ENCODE results near the gene DVL1.

DVL1 gene

DNA sequence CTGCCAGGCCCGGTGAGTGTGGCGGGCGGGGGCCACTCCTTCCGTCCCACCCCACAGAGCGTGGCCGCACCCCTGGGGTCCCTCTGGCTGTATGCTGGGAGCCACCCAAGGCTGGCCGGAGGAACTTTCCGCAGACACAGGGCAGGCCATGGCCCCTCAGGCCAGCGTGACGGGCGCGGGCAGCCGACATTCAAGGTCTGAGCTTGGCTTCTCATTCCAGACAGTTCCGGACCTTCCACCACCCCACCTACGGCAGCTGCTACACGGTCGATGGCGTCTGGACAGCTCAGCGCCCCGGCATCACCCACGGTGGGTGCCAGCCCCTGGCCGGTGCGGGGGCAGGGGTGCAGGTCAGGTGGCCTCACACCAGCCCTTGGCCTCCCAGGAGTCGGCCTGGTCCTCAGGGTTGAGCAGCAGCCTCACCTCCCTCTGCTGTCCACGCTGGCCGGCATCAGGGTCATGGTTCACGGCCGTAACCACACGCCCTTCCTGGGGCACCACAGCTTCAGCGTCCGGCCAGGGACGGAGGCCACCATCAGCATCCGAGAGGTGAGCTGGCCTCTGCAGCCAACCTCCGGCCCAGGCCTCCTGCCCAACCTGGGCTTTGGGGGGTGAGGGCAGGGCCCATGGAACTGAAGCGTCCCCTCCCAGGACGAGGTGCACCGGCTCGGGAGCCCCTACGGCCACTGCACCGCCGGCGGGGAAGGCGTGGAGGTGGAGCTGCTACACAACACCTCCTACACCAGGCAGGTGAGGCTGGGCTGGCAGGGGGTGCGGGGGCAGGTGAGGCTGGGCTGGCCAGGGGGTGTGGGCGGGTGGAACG, 61.7 kb downstream of the DVL1 start:
- no peak overlapping the region for H2BK120ac ChIP-seq (ENCODE audit: low read depth, low read length)
- no peak overlapping the region for H3K27ac ChIP-seq (ENCODE audit: low read depth, low read length)
- H3K79me2 ChIP-seq (ENCODE audit: control insufficient read depth, insufficient read depth, low read length) = no peaks in the 10 kb centered on the region
- H3K79me1 ChIP-seq (ENCODE audit: low read length) = no peaks in the 10 kb centered on the region
- no CpG with 5 or more reads among the region's 46 CpGs for WGBS (ENCODE audit: extremely low coverage, insufficient coverage, low lambda C conversion rate)
- no peak overlapping the region for H3K56ac ChIP-seq (ENCODE audit: low read length)
- H3K4me2 ChIP-seq (ENCODE audit: low read length) = no peak overlapping the region
- no peaks in the 10 kb centered on the region for H3K36me3 ChIP-seq (ENCODE audit: control insufficient read depth, insufficient read depth, low read length)
- H3K23ac ChIP-seq (ENCODE audit: low read length) = no peak overlapping the region
- H3K4ac ChIP-seq (ENCODE audit: low read depth, low read length) = no peak overlapping the region
- no peak overlapping the region for H3K18ac ChIP-seq (ENCODE audit: low read length)
- H2BK5ac ChIP-seq (ENCODE audit: low read length) = no peak overlapping the region
- H3K4me1 ChIP-seq (ENCODE audit: control insufficient read depth, low read depth, low read length) = no peaks in the 10 kb centered on the region
- no peak overlapping the region for H3K9ac ChIP-seq (ENCODE audit: low read length)
- no peak overlapping the region for H4K8ac ChIP-seq (ENCODE audit: low read depth, low read length)
- H2AK5ac ChIP-seq (ENCODE audit: low read length) = no peak overlapping the region
- no peak overlapping the region for H3K4me3 ChIP-seq (ENCODE audit: low read length)
- H2BK15ac ChIP-seq (replicated peaks; ENCODE audit: low read depth) = no peak overlapping the region
- no peak for DNase-seq
- H4K5ac ChIP-seq (ENCODE audit: low read length) = no peak overlapping the region
- no peaks in the 10 kb centered on the region for H3K27me3 ChIP-seq (ENCODE audit: insufficient read depth, low read length, poor library complexity)

DNA sequence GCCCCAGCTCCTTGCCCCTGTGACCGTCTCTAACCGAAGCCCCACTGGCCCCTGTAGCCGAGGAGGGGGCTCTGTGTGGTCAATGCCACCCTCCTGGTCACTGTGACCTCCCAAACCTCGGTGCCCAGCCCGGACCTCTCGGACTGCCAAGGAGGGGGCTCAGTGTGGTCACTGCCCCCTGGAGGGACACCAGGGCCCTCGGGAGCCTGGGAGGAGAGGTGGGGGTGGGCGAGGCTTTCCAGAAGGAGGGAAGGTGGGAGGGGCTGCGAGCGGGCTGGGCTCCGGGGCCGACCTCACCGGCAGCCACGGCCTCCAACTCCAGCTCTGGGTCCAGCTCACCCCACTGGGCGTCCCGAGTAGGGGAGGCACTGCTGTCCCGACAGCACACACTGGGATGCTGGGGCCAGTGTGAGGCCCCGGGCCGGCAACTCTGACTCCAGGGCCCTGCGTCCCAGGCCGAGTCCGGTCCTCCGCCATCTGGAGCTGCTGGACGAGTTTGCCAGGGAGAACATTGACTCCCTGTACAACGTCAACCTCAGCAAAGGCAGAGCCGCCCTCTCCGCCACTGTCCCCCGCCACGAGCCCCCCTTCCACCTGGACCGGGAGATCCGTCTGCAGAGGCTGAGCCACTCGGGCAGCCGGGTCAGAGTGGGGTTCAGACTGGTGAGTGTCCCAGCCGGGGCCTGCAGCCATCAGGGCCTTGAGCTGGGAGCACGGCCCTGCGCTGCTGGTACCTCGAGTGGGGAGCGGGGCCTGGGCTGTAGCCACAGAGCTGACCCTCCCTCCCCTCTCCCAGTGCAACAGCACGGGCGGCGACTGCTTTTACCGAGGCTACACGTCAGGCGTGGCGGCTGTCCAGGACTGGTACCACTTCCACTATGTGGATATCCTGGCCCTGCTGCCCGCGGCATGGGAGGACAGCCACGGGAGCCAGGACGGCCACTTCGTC, 62.6 kb downstream of the DVL1 start:
- H3K27ac ChIP-seq (ENCODE audit: low read depth, low read length) = no peak overlapping the region
- H3K36me3 ChIP-seq (ENCODE audit: control insufficient read depth, insufficient read depth, low read length) = no peaks in the 10 kb centered on the region
- no peak for DNase-seq
- no peak overlapping the region for H3K4me2 ChIP-seq (ENCODE audit: low read length)
- no peak overlapping the region for H3K9ac ChIP-seq (ENCODE audit: low read length)
- H2BK15ac ChIP-seq (replicated peaks; ENCODE audit: low read depth) = no peak overlapping the region
- no peak overlapping the region for H3K4ac ChIP-seq (ENCODE audit: low read depth, low read length)
- H3K23ac ChIP-seq (ENCODE audit: low read length) = no peak overlapping the region
- H3K56ac ChIP-seq (ENCODE audit: low read length) = no peak overlapping the region
- no CpG with 5 or more reads among the region's 50 CpGs for WGBS (ENCODE audit: extremely low coverage, insufficient coverage, low lambda C conversion rate)
- H3K4me3 ChIP-seq (ENCODE audit: low read length) = no peak overlapping the region
- H3K79me2 ChIP-seq (ENCODE audit: control insufficient read depth, insufficient read depth, low read length) = no peaks in the 10 kb centered on the region
- H2BK120ac ChIP-seq (ENCODE audit: low read depth, low read length) = no peak overlapping the region
- no peaks in the 10 kb centered on the region for H3K4me1 ChIP-seq (ENCODE audit: control insufficient read depth, low read depth, low read length)
- no peak overlapping the region for H4K8ac ChIP-seq (ENCODE audit: low read depth, low read length)
- no peak overlapping the region for H4K5ac ChIP-seq (ENCODE audit: low read length)
- H2AK5ac ChIP-seq (ENCODE audit: low read length) = no peak overlapping the region
- H2BK5ac ChIP-seq (ENCODE audit: low read length) = no peak overlapping the region
- no peak overlapping the region for H3K18ac ChIP-seq (ENCODE audit: low read length)
- no peaks in the 10 kb centered on the region for H3K27me3 ChIP-seq (ENCODE audit: insufficient read depth, low read length, poor library complexity)
- H3K79me1 ChIP-seq (ENCODE audit: low read length) = no peaks in the 10 kb centered on the region

DNA sequence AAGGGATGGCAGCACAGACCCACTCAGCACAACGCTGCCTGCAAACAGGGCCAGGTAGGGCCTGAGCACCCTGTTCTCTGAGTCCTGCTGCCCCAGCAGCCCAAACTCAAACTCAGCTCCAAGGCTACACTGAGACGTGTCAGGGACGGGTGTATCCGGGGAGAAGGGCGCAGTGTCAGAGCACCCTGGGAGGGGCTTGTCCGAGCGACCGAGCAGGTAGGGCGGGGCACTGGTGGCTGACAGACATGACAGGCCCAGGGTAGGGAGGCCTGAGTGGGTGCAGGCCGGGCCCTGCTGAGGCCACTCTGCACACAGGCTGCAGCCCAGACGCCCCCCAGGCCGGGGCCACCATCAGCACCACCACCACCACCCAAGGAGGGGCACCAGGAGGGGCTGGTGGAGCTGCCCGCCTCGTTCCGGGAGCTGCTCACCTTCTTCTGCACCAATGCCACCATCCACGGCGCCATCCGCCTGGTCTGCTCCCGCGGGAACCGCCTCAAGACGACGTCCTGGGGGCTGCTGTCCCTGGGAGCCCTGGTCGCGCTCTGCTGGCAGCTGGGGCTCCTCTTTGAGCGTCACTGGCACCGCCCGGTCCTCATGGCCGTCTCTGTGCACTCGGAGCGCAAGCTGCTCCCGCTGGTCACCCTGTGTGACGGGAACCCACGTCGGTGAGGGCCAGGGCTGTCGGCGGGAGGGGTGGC, 63.5 kb downstream of the DVL1 start:
- H4K8ac ChIP-seq (ENCODE audit: low read depth, low read length) = no peak overlapping the region
- H4K5ac ChIP-seq (ENCODE audit: low read length) = no peak overlapping the region
- H3K27me3 ChIP-seq (ENCODE audit: insufficient read depth, low read length, poor library complexity) = no peaks in the 10 kb centered on the region
- H3K79me2 ChIP-seq (ENCODE audit: control insufficient read depth, insufficient read depth, low read length) = no peaks in the 10 kb centered on the region
- H3K4me2 ChIP-seq (ENCODE audit: low read length) = no peak overlapping the region
- H3K79me1 ChIP-seq (ENCODE audit: low read length) = no peaks in the 10 kb centered on the region
- H2AK5ac ChIP-seq (ENCODE audit: low read length) = no peak overlapping the region
- no peak overlapping the region for H3K4me3 ChIP-seq (ENCODE audit: low read length)
- H3K4me1 ChIP-seq (ENCODE audit: control insufficient read depth, low read depth, low read length) = no peaks in the 10 kb centered on the region
- H3K27ac ChIP-seq (ENCODE audit: low read depth, low read length) = no peak overlapping the region
- H2BK15ac ChIP-seq (replicated peaks; ENCODE audit: low read depth) = no peak overlapping the region
- H3K4ac ChIP-seq (ENCODE audit: low read depth, low read length) = no peak overlapping the region
- no peak overlapping the region for H2BK120ac ChIP-seq (ENCODE audit: low read depth, low read length)
- H3K23ac ChIP-seq (ENCODE audit: low read length) = no peak overlapping the region
- H2BK5ac ChIP-seq (ENCODE audit: low read length) = no peak overlapping the region
- H3K9ac ChIP-seq (ENCODE audit: low read length) = no peak overlapping the region
- no peak overlapping the region for H3K18ac ChIP-seq (ENCODE audit: low read length)
- WGBS (ENCODE audit: extremely low coverage, insufficient coverage, low lambda C conversion rate) = no CpG with 5 or more reads among the region's 37 CpGs
- H3K56ac ChIP-seq (ENCODE audit: low read length) = no peak overlapping the region
- H3K36me3 ChIP-seq (ENCODE audit: control insufficient read depth, insufficient read depth, low read length) = no peaks in the 10 kb centered on the region
- DNase-seq = no peak

Small RNA genes lying within 50 kb of the gene (small RNA-seq; reads per million reads assigned to genes)
- gene MIR6726 (ENCODE audit: insufficient read depth) = 0.54 reads per million
